Brain microvascular endothelial cell (primary cell): ENCODE data around the gene MRAP2.
"Not testable (repeated sequence)": the region's sequence is repeated elsewhere in the genome, so short reads cannot be mapped to it uniquely, and the experiment has no call there.

Source experiments
- DNase-seq: peaks from one replicate; pipeline ENCODE4 v3.0.0-alpha.2; 2020
- H3K27ac ChIP-seq: fragments of 250-450 bp; sonication (Bioruptor Pico); 2 replicates; pipeline ENCODE4 v1.5.1; 2020; ENCODE audit warnings: mild to moderate bottlenecking, moderate library complexity
- H3K27me3 ChIP-seq: fragments of 250-450 bp; sonication (Bioruptor Pico); replicated peaks from 2 replicates; pipeline ENCODE4 v1.5.1; 2020; ENCODE audit warnings: mild to moderate bottlenecking
- H3K36me3 ChIP-seq: fragments of 250-450 bp; sonication (Bioruptor Pico); replicated peaks from 2 replicates; pipeline ENCODE4 v1.5.1; 2020; ENCODE audit warnings: mild to moderate bottlenecking
- H3K4me3 ChIP-seq: 2 replicates; pipeline ENCODE4 v1.5.1; 2011; ENCODE audit warnings: low read depth, mild to moderate bottlenecking, control low read depth, low read length, moderate library complexity
- CTCF ChIP-seq: IDR thresholded peaks from 2 replicates; pipeline ENCODE4 v1.5.1; 2011; ENCODE audit warnings: low read depth, mild to moderate bottlenecking, moderate library complexity, low read length, control low read depth, inconsistent platforms; ENCODE audit errors: missing control alignments
- in situ Hi-C: cut with HindIII; loops from 2 replicates; pipeline ENCODE4 v1.10.0; 2017; ENCODE audit warnings: low sequenced_read_pairs, low pct_ligation_motif_present

The MRAP2 gene

DNA sequence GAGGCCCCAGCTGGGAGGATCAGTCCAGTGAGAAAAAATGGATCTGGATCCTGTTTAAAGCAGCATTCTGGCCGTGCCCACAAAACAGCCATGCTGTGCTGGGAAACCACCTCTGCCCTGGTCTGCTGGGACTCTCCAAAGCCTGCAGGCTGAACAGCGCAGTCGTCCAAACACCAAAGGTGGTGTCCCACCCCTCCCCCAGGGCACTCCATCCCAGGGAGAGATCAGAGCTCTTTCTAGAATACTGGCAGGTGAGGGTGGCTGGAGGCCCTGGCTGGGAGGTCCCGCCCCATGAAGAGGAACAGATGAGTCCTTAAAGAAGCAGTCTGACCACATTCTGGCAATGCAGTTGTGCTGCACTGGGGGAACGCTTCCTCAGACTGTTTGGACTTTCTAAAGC lies 84.6 kb downstream of the MRAP2 start:
- in situ Hi-C loops, result no loop called here
- no peaks in the 10 kb centered on the region for H3K27me3 ChIP-seq
- no peak for TF ChIP-seq CTCF
- DNase-seq, result no peak
- H3K4me3 ChIP-seq, result no peak overlapping the region
- no peak overlapping the region for H3K27ac ChIP-seq
- H3K36me3 ChIP-seq, result no peaks in the 10 kb centered on the region

GRCh38 chr6:84119277-84119676 lies 85.7 kb downstream of the MRAP2 start:
- no peak for TF ChIP-seq CTCF
- no peak for DNase-seq
- Histone ChIP-seq H3K4me3 (no peak overlapping the region), H3K27ac (no peak overlapping the region), H3K36me3 (no peaks in the 10 kb centered on the region), H3K27me3 (no peaks in the 10 kb centered on the region)
- in situ Hi-C loops, result no loop called here

GRCh38 chr6:84123186-84123585 lies 89.6 kb downstream of the MRAP2 start:
- in situ Hi-C loops, result no loop called here
- Histone ChIP-seq H3K27me3 (no peaks in the 10 kb centered on the region), H3K4me3 (no peak overlapping the region), H3K36me3 (no peaks in the 10 kb centered on the region), H3K27ac (no peak overlapping the region)
- TF ChIP-seq CTCF, result no peak
- DNase-seq, result no peak

DNA sequence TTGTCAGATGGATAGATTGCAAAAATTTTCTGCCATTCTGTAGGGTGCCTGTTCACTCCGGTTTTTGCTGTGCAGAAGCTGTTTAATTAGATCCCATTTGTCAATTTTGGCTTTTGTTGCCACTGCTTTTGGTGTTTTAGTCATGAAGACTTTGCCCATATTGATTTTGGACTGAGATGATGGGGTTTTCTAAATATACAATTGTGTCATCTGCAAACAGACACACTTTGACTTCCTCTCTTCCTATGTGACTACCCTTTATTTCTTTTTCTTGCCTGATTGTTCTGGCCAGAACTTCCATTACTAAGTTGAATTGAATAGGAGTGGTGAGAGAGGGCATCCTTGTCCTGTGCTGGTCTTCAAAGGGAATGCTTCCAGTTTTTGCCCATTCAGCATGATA lies 96.0 kb downstream of the MRAP2 start:
- H3K27ac ChIP-seq, DNase-seq, in situ Hi-C loops, H3K36me3 ChIP-seq, H3K27me3 ChIP-seq, H3K4me3 ChIP-seq: not testable (repeated sequence)

DNA sequence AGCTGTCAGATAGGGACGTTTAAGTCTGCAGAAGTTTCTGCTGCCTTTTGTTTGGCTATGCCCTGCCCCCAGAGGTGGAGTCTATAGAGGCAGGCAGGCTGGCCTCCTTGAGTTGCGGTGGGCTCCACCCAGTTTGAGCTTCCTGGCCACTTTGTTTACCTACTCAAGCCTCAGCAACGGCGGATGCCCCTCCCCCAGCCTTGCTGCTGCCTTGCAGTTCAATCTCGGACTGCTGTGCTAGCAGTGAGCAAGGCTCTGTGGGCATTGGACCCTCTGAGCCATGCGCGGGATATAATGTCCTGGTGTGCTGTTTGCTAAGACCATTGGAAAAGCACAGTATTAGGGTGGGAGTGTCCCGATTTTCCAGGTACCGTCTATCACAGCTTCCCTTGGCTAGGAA lies 99.8 kb downstream of the MRAP2 start:
- DNase-seq, in situ Hi-C loops, H3K4me3 ChIP-seq, H3K36me3 ChIP-seq, H3K27me3 ChIP-seq, H3K27ac ChIP-seq: not testable (repeated sequence)

DNA sequence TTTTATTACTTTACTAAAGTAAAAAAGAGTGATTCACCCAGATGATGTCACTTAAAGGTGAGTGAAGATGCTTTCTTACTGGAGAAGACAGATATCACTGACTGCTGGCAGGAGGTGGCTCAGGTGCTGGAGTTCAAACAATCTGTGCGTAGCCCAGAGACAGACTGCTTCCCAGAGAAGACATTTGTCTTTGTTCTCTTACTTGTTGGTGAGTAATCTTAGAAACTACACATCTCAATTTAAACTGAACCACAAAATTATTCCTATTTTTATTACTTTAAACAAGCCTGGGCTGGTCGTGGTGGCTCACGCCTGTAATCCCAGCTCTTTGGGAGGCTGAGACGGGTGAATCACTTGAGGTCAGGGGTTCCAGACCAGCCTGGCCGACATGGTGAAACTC lies 101.7 kb downstream of the MRAP2 start:
- no peak for DNase-seq
- no peaks in the 10 kb centered on the region for H3K27me3 ChIP-seq
- in situ Hi-C loops, result no loop called here
- TF ChIP-seq CTCF, result no peak
- no peaks in the 10 kb centered on the region for H3K36me3 ChIP-seq
- no peak overlapping the region for H3K27ac ChIP-seq
- H3K4me3 ChIP-seq, result no peak overlapping the region

DNA sequence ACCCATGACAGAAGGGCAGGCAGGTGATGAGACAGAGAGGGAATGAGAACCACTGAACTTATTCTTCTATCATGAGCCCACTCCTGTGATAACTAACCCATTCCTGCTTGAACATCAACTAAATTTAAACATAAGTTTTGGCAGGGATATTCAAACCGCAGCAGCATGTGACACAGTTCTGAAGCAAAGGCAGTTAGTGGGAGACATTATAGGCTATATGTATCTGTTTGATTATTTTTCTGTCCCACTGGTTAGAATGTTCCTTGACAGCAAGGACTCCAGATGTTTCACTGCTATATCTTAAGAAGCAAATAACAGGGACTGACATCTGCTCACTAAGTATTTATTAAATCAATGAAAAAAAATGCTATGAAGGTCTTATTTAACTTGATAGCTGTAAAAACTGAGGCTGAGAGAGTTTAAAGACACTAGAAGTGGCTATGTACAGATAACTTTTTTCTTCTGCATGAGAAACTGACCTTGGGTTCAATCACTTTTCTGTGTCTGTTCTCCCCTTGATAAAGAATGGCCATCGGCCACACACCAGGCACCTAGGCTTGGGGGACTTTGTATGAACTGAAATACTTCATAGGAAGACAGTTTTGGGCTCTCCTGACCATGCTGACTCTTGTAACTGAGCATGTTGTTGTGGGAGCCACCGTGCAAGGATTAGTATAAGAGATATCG lies 102.9 kb downstream of the MRAP2 start:
- no peak for DNase-seq
- no peak overlapping the region for H3K4me3 ChIP-seq
- in situ Hi-C loops, result no loop called here
- no peaks in the 10 kb centered on the region for H3K27me3 ChIP-seq
- H3K27ac ChIP-seq, result no peak overlapping the region
- H3K36me3 ChIP-seq, result no peaks in the 10 kb centered on the region
- no peak for TF ChIP-seq CTCF
